Uterus (tissue), 4 donors: ENCODE results near the gene KMT2D. TPM values are rescaled to one million over a fixed set of nuclear protein-coding genes. Genes with fewer than 3 reads are reported as not detected.

Source experiments
- DNase-seq, 2 donors: peaks; one replicate each; pipeline ENCODE4 v3.0.0-alpha.2; 2019 to 2020
- H3K27ac ChIP-seq, 2 donors: fragments of 200-600 bp; sonication (generic); 1 replicate in 1 of 2; 2 replicates in 1 of 2; pipeline ENCODE4 v1.5.1; 2016 to 2018
- H3K27me3 ChIP-seq, 2 donors: fragments of 200-600 bp; sonication (generic); one replicate each; pipeline ENCODE4 v1.5.1; 2018 to 2019; ENCODE audit warnings: control low read depth in 1 of 2
- H3K36me3 ChIP-seq, 2 donors: fragments of 200-600 bp; sonication (generic); one replicate each; pipeline ENCODE4 v1.5.1; 2019; ENCODE audit warnings: control low read depth in 1 of 2
- H3K4me1 ChIP-seq, 2 donors: fragments of 200-600 bp; sonication (generic); one replicate each; pipeline ENCODE4 v1.5.1; 2018 to 2019; ENCODE audit warnings: control low read depth in 1 of 2
- H3K4me3 ChIP-seq, 2 donors: fragments of 200-600 bp; sonication (generic); 1 replicate in 1 of 2; 2 replicates in 1 of 2; pipeline ENCODE4 v1.5.1; 2018 to 2019; ENCODE audit warnings: mild to moderate bottlenecking in 1 of 2
- H3K9me3 ChIP-seq, 2 donors: fragments of 200-600 bp; sonication (generic); one replicate each; pipeline ENCODE4 v1.5.1; 2019; ENCODE audit warnings: control low read depth in 1 of 2
- CTCF ChIP-seq, 4 experiments: fragments of 200-600 bp in 2 of 4; fragments of 450-650 bp in 2 of 4; sonication (generic) in 2 of 4; IDR thresholded peaks; one replicate each; pipeline ENCODE4 v1.5.1; 2016 to 2019; ENCODE audit warnings: antibody characterized with exemption in 4 of 4, mild to moderate bottlenecking in 2 of 4, moderate library complexity in 1 of 4
- POLR2A ChIP-seq, 2 donors: fragments of 450-650 bp; IDR thresholded peaks; one replicate each; pipeline ENCODE4 v1.6.1; 2016; ENCODE audit warnings: antibody characterized with exemption in 2 of 2, mild to moderate bottlenecking in 1 of 2, moderate library complexity in 1 of 2
- intact Hi-C: fragments of 100-400 bp; cut with DNase I; formaldehyde crosslinking; loops from one replicate; pipeline ENCODE4 v1.15.1; 2023; ENCODE audit warnings: low total_unique reads
- total RNA-seq, 4 donors: library from RNA; depleted of rRNA in 3 of 4; stranded (reverse); fragments of >200 nt in 3 of 4; gene quantifications; one replicate each; pipeline versions ENCODE4 v1.1.0 to v1.2.4, GENCODE V29; 2014 to 2023
- donor health status: DM: yes; HTN: yes; CAD: no.

KMT2D gene
- total RNA-seq, 4 donors from 2014 or later = 22.3 to 138 (median 38.2) TPM

GRCh38 chr12:49043241-49043640 lies 17.4 kb downstream of the KMT2D start:
- H3K9me3 ChIP-seq = no peaks in the 10 kb centered on the region
- no peak for DNase-seq
- H3K27me3 ChIP-seq = no peaks in the 10 kb centered on the region
- H3K27ac ChIP-seq = no peak overlapping the region
- TF ChIP-seq CTCF (IDR thresholded peaks at IDR 0.05) (no peak), POLR2A (IDR thresholded peaks at IDR 0.05) (no peak)
- H3K4me1 ChIP-seq = no peaks in the 10 kb centered on the region
- intact Hi-C loops = no loop called here
- H3K4me3 ChIP-seq = no peak overlapping the region
- H3K36me3 ChIP-seq = no peaks in the 10 kb centered on the region

- H3K36me3 ChIP-seq = no peaks in the 10 kb centered on the region
- no peaks in the 10 kb centered on the region for H3K27me3 ChIP-seq
- H3K4me1 ChIP-seq = no peaks in the 10 kb centered on the region
- intact Hi-C loops = no loop called here
- H3K4me3 ChIP-seq = no peak overlapping the region
- TF ChIP-seq POLR2A (IDR thresholded peaks at IDR 0.05) = no peak
- no peak for TF ChIP-seq CTCF (IDR thresholded peaks at IDR 0.05)
- DNase-seq = no peak
- no peaks in the 10 kb centered on the region for H3K9me3 ChIP-seq
- no peak overlapping the region for H3K27ac ChIP-seq
Measured at GRCh38 chr12:49041881-49042484, 18.6 kb downstream of the KMT2D start.

- no peaks in the 10 kb centered on the region for H3K4me1 ChIP-seq
- no peak for DNase-seq
- no peaks in the 10 kb centered on the region for H3K9me3 ChIP-seq
- no peaks in the 10 kb centered on the region for H3K27me3 ChIP-seq
- H3K27ac ChIP-seq = no peak overlapping the region
- no peak overlapping the region for H3K4me3 ChIP-seq
- H3K36me3 ChIP-seq = no peaks in the 10 kb centered on the region
- intact Hi-C loops = no loop called here
- no peak for TF ChIP-seq CTCF (IDR thresholded peaks at IDR 0.05)
- no peak for TF ChIP-seq POLR2A (IDR thresholded peaks at IDR 0.05)
Measured at GRCh38 chr12:49041036-49041880, 19.3 kb downstream of the KMT2D start.

GRCh38 chr12:49040364-49040855 lies 20.2 kb downstream of the KMT2D start:
- DNase-seq = no peak
- Histone ChIP-seq H3K27ac (no peak overlapping the region), H3K4me3 (no peak overlapping the region), H3K4me1 (no peaks in the 10 kb centered on the region), H3K36me3 (no peaks in the 10 kb centered on the region), H3K27me3 (no peaks in the 10 kb centered on the region), H3K9me3 (no peaks in the 10 kb centered on the region)
- intact Hi-C loops = no loop called here
- no peak for TF ChIP-seq CTCF (IDR thresholded peaks at IDR 0.05)
- TF ChIP-seq POLR2A (IDR thresholded peaks at IDR 0.05) = no peak
